Brain microvascular endothelial cell (primary cell): Measurements from ENCODE around the gene AKAP12.

Experiments used
- DNase-seq: peaks from one replicate; pipeline ENCODE4 v3.0.0-alpha.2; 2020
- H3K27ac ChIP-seq: fragments of 250-450 bp; sonication (Bioruptor Pico); 2 replicates; pipeline ENCODE4 v1.5.1; 2020; ENCODE audit warnings: mild to moderate bottlenecking, moderate library complexity
- H3K27me3 ChIP-seq: fragments of 250-450 bp; sonication (Bioruptor Pico); replicated peaks from 2 replicates; pipeline ENCODE4 v1.5.1; 2020; ENCODE audit warnings: mild to moderate bottlenecking
- H3K36me3 ChIP-seq: fragments of 250-450 bp; sonication (Bioruptor Pico); replicated peaks from 2 replicates; pipeline ENCODE4 v1.5.1; 2020; ENCODE audit warnings: mild to moderate bottlenecking
- H3K4me3 ChIP-seq: 2 replicates; pipeline ENCODE4 v1.5.1; 2011; ENCODE audit warnings: low read depth, mild to moderate bottlenecking, control low read depth, low read length, moderate library complexity
- CTCF ChIP-seq: IDR thresholded peaks from 2 replicates; pipeline ENCODE4 v1.5.1; 2011; ENCODE audit warnings: low read depth, mild to moderate bottlenecking, moderate library complexity, low read length, control low read depth, inconsistent platforms; ENCODE audit errors: missing control alignments
- in situ Hi-C: cut with HindIII; loops from 2 replicates; pipeline ENCODE4 v1.10.0; 2017; ENCODE audit warnings: low sequenced_read_pairs, low pct_ligation_motif_present

AKAP12 gene

GRCh38 chr6:151275566-151275965 lies 35.8 kb downstream of the AKAP12 start:
- no peaks in the 10 kb centered on the region for H3K27me3 ChIP-seq
- DNase-seq = no peak
- in situ Hi-C loops = no loop called here
- no peak overlapping the region for H3K4me3 ChIP-seq
- no peaks in the 10 kb centered on the region for H3K36me3 ChIP-seq
- peak overlapping the region; percentile 38 for H3K27ac ChIP-seq
- no peak for TF ChIP-seq CTCF

- in situ Hi-C loops = no loop called here
- no peaks in the 10 kb centered on the region for H3K36me3 ChIP-seq
- peak; percentile 53 for DNase-seq
- no peaks in the 10 kb centered on the region for H3K27me3 ChIP-seq
- peak overlapping the region; percentile 38 for H3K27ac ChIP-seq
- no peak overlapping the region for H3K4me3 ChIP-seq
- TF ChIP-seq CTCF = no peak
These were observed 36.5 kb downstream of the AKAP12 start for GRCh38 chr6:151276112-151276740.

- no peak overlapping the region for H3K27ac ChIP-seq
- H3K36me3 ChIP-seq = peaks cover 6% of the 10 kb centered on the region
- no peak overlapping the region for H3K4me3 ChIP-seq
- DNase-seq = no peak
- in situ Hi-C loops = no loop called here
- TF ChIP-seq CTCF = no peak
- H3K27me3 ChIP-seq = no peaks in the 10 kb centered on the region
These were observed 40.1 kb downstream of the AKAP12 start for GRCh38 chr6:151279891-151280290.

- H3K4me3 ChIP-seq = no peak overlapping the region
- H3K36me3 ChIP-seq = peaks cover 6% of the 10 kb centered on the region
- no peak for TF ChIP-seq CTCF
- in situ Hi-C loops = no loop called here
- H3K27ac ChIP-seq = no peak overlapping the region
- DNase-seq = no peak
- no peaks in the 10 kb centered on the region for H3K27me3 ChIP-seq
These were observed 41.1 kb downstream of the AKAP12 start for GRCh38 chr6:151280859-151281258.

GRCh38 chr6:151284012-151284411 lies 44.2 kb downstream of the AKAP12 start:
- no peaks in the 10 kb centered on the region for H3K27me3 ChIP-seq
- H3K27ac ChIP-seq = peak overlapping the region; percentile 60
- no peak for TF ChIP-seq CTCF
- no peak overlapping the region for H3K4me3 ChIP-seq
- DNase-seq = no peak
- peaks cover 6% of the 10 kb centered on the region for H3K36me3 ChIP-seq
- in situ Hi-C loops = no loop called here

- Histone ChIP-seq H3K36me3 (peaks cover 6% of the 10 kb centered on the region), H3K27me3 (no peaks in the 10 kb centered on the region), H3K4me3 (no peak overlapping the region), H3K27ac (peak overlapping the region; percentile 60)
- TF ChIP-seq CTCF = no peak
- no peak for DNase-seq
- in situ Hi-C loops = no loop called here
These were observed 44.8 kb downstream of the AKAP12 start for GRCh38 chr6:151284548-151285017.
